K562 (cell line): ENCODE results near the gene LTA. TPM values are rescaled to one million over a fixed set of nuclear protein-coding genes. Genes with fewer than 3 reads are reported as not detected.

Experiments
- ARID1B ChIP-seq: fragments of 450-650 bp; IDR thresholded peaks from 2 replicates; pipeline ENCODE4 v1.6.1; 2016; ENCODE audit warnings: antibody characterized with exemption, mild to moderate bottlenecking, inconsistent platforms
- BMI1 ChIP-seq: fragments of 150-350 bp; IDR thresholded peaks from 2 replicates; pipeline ENCODE4 v1.6.1; 2014; ENCODE audit warnings: low read length
- E2F5 ChIP-seq: sonication (generic); formaldehyde crosslinking; IDR thresholded peaks from 2 replicates; pipeline ENCODE4 v1.8.0; 2022; ENCODE audit warnings: mild to moderate bottlenecking, missing genetic modification reagents
- FUS ChIP-seq: fragments of 200-400 bp; formaldehyde crosslinking; optimal IDR thresholded peaks from 2 replicates; pipeline ENCODE3; 2017; ENCODE audit warnings: low read depth, low read length
- KAT7 ChIP-seq: sonication (generic); formaldehyde crosslinking; IDR thresholded peaks from 2 replicates; pipeline ENCODE4 v1.8.0; 2022; ENCODE audit warnings: missing genetic modification reagents, mild to moderate bottlenecking, borderline replicate concordance
- NFATC3 ChIP-seq: fragments of 450-650 bp; IDR thresholded peaks from 2 replicates; pipeline ENCODE4 v1.6.1; 2017; ENCODE audit warnings: mild to moderate bottlenecking
- NFRKB ChIP-seq: fragments of 450-650 bp; IDR thresholded peaks from 2 replicates; pipeline ENCODE4 v1.6.1; 2016; ENCODE audit warnings: low read depth
- POLR2G ChIP-seq: fragments of 200-400 bp; formaldehyde crosslinking; IDR thresholded peaks from 2 replicates; pipeline ENCODE4 v1.6.1; 2017; ENCODE audit warnings: low read depth, mild to moderate bottlenecking, antibody characterized with exemption, low read length, moderate library complexity
- ZEB2 ChIP-seq: fragments of 450-650 bp; IDR thresholded peaks from 2 replicates; pipeline ENCODE4 v1.6.1; 2016
- ZNF75A ChIP-seq: fragments of 450-650 bp; formaldehyde crosslinking; IDR thresholded peaks from 2 replicates; pipeline ENCODE4 v1.4.0; 2020; ENCODE audit warnings: mild to moderate bottlenecking
- ZNF766 ChIP-seq: fragments of 200-800 bp; sonication (Bioruptor generic); conservative IDR thresholded peaks from 2 replicates; pipeline ENCODE4 v1.6.1; 2016; ENCODE audit warnings: missing genetic modification characterization, missing compliant biosample characterization
- ZNF77 ChIP-seq: fragments of 250-450 bp; sonication (Bioruptor Pico); IDR thresholded peaks from 2 replicates; pipeline ENCODE4 v1.5.0; 2020
- polyA plus RNA-seq, 8 experiments: library from polyadenylated mRNA; depleted of rRNA in 4 of 8; stranded (reverse) in 5 of 8; unstranded in 3 of 8; fragments of >200 nt; fragmentation: Nextera tagmentation in 2 of 8; fragmentation: Illumina TruSeq in 1 of 8; extraction: Ambion mirVana in 2 of 8; extraction: Trizol in 1 of 8; gene quantifications; 2 replicates each; pipeline versions ENCODE4 v1.2.1 to v1.2.3, GENCODE V29; 2011 to 2014; ENCODE audit warnings: inconsistent platforms in 1 of 8, missing spikeins in 1 of 8
- total RNA-seq, 7 experiments: library from RNA; depleted of rRNA in 6 of 7; stranded (reverse); fragments of >200 nt in 6 of 7; fragmentation: Illumina TruSeq in 2 of 7; extraction: Trizol in 2 of 7; gene quantifications; 2 replicates each; pipeline versions ENCODE4 v1.2.1 to v1.2.3, GENCODE V29; 2011 to 2021; ENCODE audit warnings: low replicate concordance in 1 of 7
- TF ChIP-seq, protein P1 (sequence below), 2 experiments: fragments of 450-650 bp in 1 of 2; sonication (generic) in 1 of 2; formaldehyde crosslinking in 1 of 2; IDR thresholded peaks; 2 replicates each; pipeline versions ENCODE4 v1.7.1 to v1.9.0; 2016 to 2022; ENCODE audit warnings: inconsistent platforms in 1 of 2, mild to moderate bottlenecking in 1 of 2, missing genetic modification reagents in 1 of 2
- TF ChIP-seq, protein P2 (sequence below): sonication (generic); formaldehyde crosslinking; IDR thresholded peaks from 2 replicates; pipeline ENCODE4 v1.8.1; 2022; ENCODE audit warnings: missing genetic modification reagents

LTA gene
- total and polyA plus RNA-seq, 9 of the 15 experiments (the other 6 are each of a cell fraction or from before 2014, with no cell fraction given): 0.80 TPM; not detected in 8

DNA sequence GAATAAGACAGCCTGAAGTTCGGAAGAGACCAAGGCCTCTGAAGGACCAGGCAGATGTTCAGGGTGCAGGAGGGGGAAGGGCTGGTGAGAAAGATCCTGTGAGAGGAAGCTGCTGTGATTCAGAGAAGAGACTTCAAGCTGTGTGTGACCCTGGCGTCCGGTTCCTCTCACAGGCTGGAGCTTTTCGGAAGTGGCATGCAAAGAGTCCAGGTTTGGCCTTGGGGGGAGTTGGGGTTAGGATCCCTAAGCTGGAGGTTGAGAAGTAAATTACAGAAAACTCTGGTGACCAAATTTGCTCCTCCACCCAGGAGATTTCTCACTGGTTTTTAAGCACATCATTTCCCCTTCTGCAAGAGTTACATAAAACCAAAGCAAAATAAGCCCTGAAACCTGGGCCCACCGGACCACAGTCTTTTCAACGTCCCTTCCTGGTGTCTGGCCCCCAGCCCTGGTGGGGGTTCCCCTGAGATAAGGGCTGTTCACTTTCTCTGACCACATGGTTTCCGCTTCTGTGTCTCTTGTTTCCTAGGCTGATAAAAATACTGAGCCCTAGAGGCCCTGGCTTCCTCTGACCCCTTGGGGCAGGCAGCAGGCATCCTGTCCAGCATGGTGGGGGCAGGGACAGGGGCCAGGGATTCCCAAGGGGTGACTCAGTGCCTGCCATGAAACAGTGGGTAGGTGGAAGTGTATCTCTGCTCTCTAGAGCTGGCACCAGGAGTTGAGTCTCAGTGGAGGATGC is 12.0 kb upstream of the LTA start (continued):
- TF ChIP-seq NFRKB: no peak
- no peak for TF ChIP-seq ZNF77 (CRISPR knock-in tag)
- TF ChIP-seq BMI1: no peak
- TF ChIP-seq, protein P1, sequence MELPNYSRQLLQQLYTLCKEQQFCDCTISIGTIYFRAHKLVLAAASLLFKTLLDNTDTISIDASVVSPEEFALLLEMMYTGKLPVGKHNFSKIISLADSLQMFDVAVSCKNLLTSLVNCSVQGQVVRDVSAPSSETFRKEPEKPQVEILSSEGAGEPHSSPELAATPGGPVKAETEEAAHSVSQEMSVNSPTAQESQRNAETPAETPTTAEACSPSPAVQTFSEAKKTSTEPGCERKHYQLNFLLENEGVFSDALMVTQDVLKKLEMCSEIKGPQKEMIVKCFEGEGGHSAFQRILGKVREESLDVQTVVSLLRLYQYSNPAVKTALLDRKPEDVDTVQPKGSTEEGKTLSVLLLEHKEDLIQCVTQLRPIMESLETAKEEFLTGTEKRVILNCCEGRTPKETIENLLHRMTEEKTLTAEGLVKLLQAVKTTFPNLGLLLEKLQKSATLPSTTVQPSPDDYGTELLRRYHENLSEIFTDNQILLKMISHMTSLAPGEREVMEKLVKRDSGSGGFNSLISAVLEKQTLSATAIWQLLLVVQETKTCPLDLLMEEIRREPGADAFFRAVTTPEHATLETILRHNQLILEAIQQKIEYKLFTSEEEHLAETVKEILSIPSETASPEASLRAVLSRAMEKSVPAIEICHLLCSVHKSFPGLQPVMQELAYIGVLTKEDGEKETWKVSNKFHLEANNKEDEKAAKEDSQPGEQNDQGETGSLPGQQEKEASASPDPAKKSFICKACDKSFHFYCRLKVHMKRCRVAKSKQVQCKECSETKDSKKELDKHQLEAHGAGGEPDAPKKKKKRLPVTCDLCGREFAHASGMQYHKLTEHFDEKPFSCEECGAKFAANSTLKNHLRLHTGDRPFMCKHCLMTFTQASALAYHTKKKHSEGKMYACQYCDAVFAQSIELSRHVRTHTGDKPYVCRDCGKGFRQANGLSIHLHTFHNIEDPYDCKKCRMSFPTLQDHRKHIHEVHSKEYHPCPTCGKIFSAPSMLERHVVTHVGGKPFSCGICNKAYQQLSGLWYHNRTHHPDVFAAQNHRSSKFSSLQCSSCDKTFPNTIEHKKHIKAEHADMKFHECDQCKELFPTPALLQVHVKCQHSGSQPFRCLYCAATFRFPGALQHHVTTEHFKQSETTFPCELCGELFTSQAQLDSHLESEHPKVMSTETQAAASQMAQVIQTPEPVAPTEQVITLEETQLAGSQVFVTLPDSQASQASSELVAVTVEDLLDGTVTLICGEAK (IDR thresholded peaks at IDR 0.05): peak; percentile 44; the same call in 1 of the 2 replicates
- TF ChIP-seq, protein P1 (CRISPR knock-in tag; IDR thresholded peaks at IDR 0.05): no peak
- peak; percentile 78 for TF ChIP-seq ARID1B
- no peak for TF ChIP-seq KAT7
- TF ChIP-seq, protein P2, sequence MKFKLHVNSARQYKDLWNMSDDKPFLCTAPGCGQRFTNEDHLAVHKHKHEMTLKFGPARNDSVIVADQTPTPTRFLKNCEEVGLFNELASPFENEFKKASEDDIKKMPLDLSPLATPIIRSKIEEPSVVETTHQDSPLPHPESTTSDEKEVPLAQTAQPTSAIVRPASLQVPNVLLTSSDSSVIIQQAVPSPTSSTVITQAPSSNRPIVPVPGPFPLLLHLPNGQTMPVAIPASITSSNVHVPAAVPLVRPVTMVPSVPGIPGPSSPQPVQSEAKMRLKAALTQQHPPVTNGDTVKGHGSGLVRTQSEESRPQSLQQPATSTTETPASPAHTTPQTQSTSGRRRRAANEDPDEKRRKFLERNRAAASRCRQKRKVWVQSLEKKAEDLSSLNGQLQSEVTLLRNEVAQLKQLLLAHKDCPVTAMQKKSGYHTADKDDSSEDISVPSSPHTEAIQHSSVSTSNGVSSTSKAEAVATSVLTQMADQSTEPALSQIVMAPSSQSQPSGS: no peak
- TF ChIP-seq NFATC3: no peak
- TF ChIP-seq FUS: no peak
- no peak for TF ChIP-seq POLR2G
- TF ChIP-seq ZNF75A: no peak
- TF ChIP-seq ZNF766 (CRISPR knock-in tag): no peak
- no peak for TF ChIP-seq ZEB2
- TF ChIP-seq E2F5 (CRISPR knock-in tag): no peak
